DND-41 (cell line): ENCODE results near the gene SAPCD1.

Experiments
- ATAC-seq: fragments of 200-7000 bp; cut with Tn5 transposase; 3 replicates; pipeline ENCODE4 v1.9.1; 2021; ENCODE audit warnings: low read depth; ENCODE audit not compliant: insufficient read depth
- DNase-seq: peaks from one replicate; pipeline ENCODE4 v3.0.0-alpha.2; 2020
- H2AFZ ChIP-seq: 2 replicates; pipeline ENCODE4 v1.6.0; 2012; ENCODE audit warnings: low read depth, low read length
- H3K27ac ChIP-seq: 2 replicates; pipeline ENCODE4 v1.5.1; 2012; ENCODE audit warnings: low read length, inconsistent platforms
- H3K27me3 ChIP-seq: fragments of 200-600 bp; sonication (generic); 2 replicates; pipeline ENCODE4 v1.6.0; 2012; ENCODE audit warnings: low read length, mild to moderate bottlenecking, inconsistent platforms; ENCODE audit not compliant: insufficient read depth, poor library complexity
- H3K36me3 ChIP-seq: 2 replicates; pipeline ENCODE4 v1.5.1; 2012; ENCODE audit warnings: low read length, inconsistent platforms; ENCODE audit not compliant: insufficient read depth
- H3K4me1 ChIP-seq: 2 replicates; pipeline ENCODE4 v1.5.1; 2012; ENCODE audit warnings: mild to moderate bottlenecking, low read length; ENCODE audit not compliant: insufficient read depth
- H3K4me2 ChIP-seq: 2 replicates; pipeline ENCODE4 v1.6.0; 2012; ENCODE audit warnings: mild to moderate bottlenecking, moderate library complexity, low read length, inconsistent platforms; ENCODE audit not compliant: insufficient read depth
- H3K4me3 ChIP-seq, 2 experiments: fragments of 200-600 bp in 1 of 2; shearing (Covaris generic) in 1 of 2; 2 replicates each; pipeline ENCODE4 v1.5.1; 2012 to 2016; ENCODE audit warnings: inconsistent platforms in 2 of 2, low read length in 2 of 2, mild to moderate bottlenecking in 2 of 2, low read depth in 1 of 2, moderate library complexity in 1 of 2
- H3K79me2 ChIP-seq: 2 replicates; pipeline ENCODE4 v1.6.0; 2012; ENCODE audit warnings: low read length, inconsistent platforms; ENCODE audit not compliant: insufficient read depth
- H3K9ac ChIP-seq: 2 replicates; pipeline ENCODE4 v1.6.0; 2012; ENCODE audit warnings: low read depth, mild to moderate bottlenecking, inconsistent platforms, low read length, moderate library complexity
- H3K9me3 ChIP-seq: 2 replicates; pipeline ENCODE4 v1.5.1; 2012; ENCODE audit warnings: low read length, moderate library complexity, mild to moderate bottlenecking, inconsistent platforms; ENCODE audit not compliant: insufficient read depth, severe bottlenecking
- H4K20me1 ChIP-seq: 2 replicates; pipeline ENCODE4 v1.6.0; 2012; ENCODE audit warnings: low read length; ENCODE audit not compliant: insufficient read depth
- CTCF ChIP-seq: IDR thresholded peaks from 2 replicates; pipeline ENCODE4 v1.5.1; 2012; ENCODE audit warnings: borderline replicate concordance, low read length, moderate library complexity, mild to moderate bottlenecking; ENCODE audit not compliant: poor library complexity, severe bottlenecking; ENCODE audit errors: extremely low read depth
- EZH2 ChIP-seq: IDR thresholded peaks from 3 replicates; pipeline ENCODE4 v1.6.1; 2012; ENCODE audit warnings: borderline replicate concordance, low read depth, mild to moderate bottlenecking, moderate library complexity, low read length, inconsistent platforms; ENCODE audit not compliant: severe bottlenecking

SAPCD1 gene

GRCh38 chr6:31734247-31734820 is 28.1 kb upstream of the SAPCD1 start:
- Histone ChIP-seq H3K4me2 (peak overlapping the region; percentile 76), H4K20me1 (peaks cover 19% of the 10 kb centered on the region), H3K4me3 (peak overlapping the region in 1 of 2 experiments; percentile 81; a peak in 3 of 4 replicates), H3K4me1 (peaks cover 65% of the 10 kb centered on the region), H3K36me3 (peaks cover 36% of the 10 kb centered on the region), H3K27me3 (no peaks in the 10 kb centered on the region), H3K9me3 (no peaks in the 10 kb centered on the region), H3K79me2 (peaks cover 48% of the 10 kb centered on the region), H3K9ac (peak overlapping the region; percentile 99), H2AFZ (no peak overlapping the region), H3K27ac (peak overlapping the region; percentile 96)
- no peak for TF ChIP-seq CTCF
- no peak for TF ChIP-seq EZH2
- no peak for ATAC-seq
- no peak for DNase-seq

- Histone ChIP-seq H3K4me1 (peaks cover 60% of the 10 kb centered on the region), H3K27ac (peak overlapping the region; percentile 96), H3K9me3 (no peaks in the 10 kb centered on the region), H3K27me3 (no peaks in the 10 kb centered on the region), H3K36me3 (peaks cover 36% of the 10 kb centered on the region), H3K4me2 (peak overlapping the region; percentile 76), H4K20me1 (peaks cover 19% of the 10 kb centered on the region), H3K79me2 (peaks cover 45% of the 10 kb centered on the region), H2AFZ (peak overlapping the region; percentile 16; the same call in 1 of the 2 replicates), H3K9ac (peak overlapping the region; percentile 99), H3K4me3 (peak overlapping the region; percentile 49 to 81)
- DNase-seq (peak; percentile 70), ATAC-seq (peak; percentile 13; the same call in 2 of the 3 replicates)
- no peak for TF ChIP-seq CTCF
- no peak for TF ChIP-seq EZH2
Observed at GRCh38 chr6:31734821-31735406, 27.5 kb upstream of the SAPCD1 start.

- ATAC-seq: peak; percentile 37
- peak within 1 kb of the TSS; percentile 76 for H3K4me2 ChIP-seq
- H3K36me3 ChIP-seq: peaks cover 32% of the 10 kb centered on the region
- no peak for TF ChIP-seq EZH2
- no peak for TF ChIP-seq CTCF
- peak within 1 kb of the TSS; percentile 99 for H3K9ac ChIP-seq
- peak within 1 kb of the TSS; percentile 96 for H3K27ac ChIP-seq
- DNase-seq: peak; percentile 86
- peak within 1 kb of the TSS; percentile 49 to 81 for H3K4me3 ChIP-seq
- H4K20me1 ChIP-seq: peaks cover 19% of the 10 kb centered on the region
- H2AFZ ChIP-seq: peak within 1 kb of the TSS; percentile 71
- H3K4me1 ChIP-seq: peaks cover 62% of the 10 kb centered on the region
- H3K27me3 ChIP-seq: no peaks in the 10 kb centered on the region
- H3K9me3 ChIP-seq: no peaks in the 10 kb centered on the region
- H3K79me2 ChIP-seq: peaks cover 58% of the 10 kb centered on the region
Observed at GRCh38 chr6:31736021-31736767, 26.3 kb upstream of the SAPCD1 start, which contains the start of gene CLIC1. Gene CLIC1, minus strand, starts transcription at chr6:31736530. Its CDS starts 230 bp downstream, at chr6:31736300.
